HEK293 (cell line): ENCODE data around the gene POLD4.

Source experiments
- CTCF ChIA-PET: fragments of 350-600 bp; formaldehyde crosslinking; extraction: SDS; loops from one replicate; lab custom pipeline; 2021; ENCODE audit warnings: antibody characterized with exemption; lab: Yijun Ruan, JAX
- POLR2A ChIA-PET: fragments of 300-600 bp; formaldehyde crosslinking; extraction: SDS; loops from one replicate; lab custom pipeline; 2020; ENCODE audit warnings: antibody characterized with exemption, inconsistent platforms; lab: Yijun Ruan, JAX
- H3K27ac ChIP-seq: fragments of 200-500 bp; sonication (Bioruptor generic); 2 replicates; pipeline ENCODE4 v1.5.1; 2014; ENCODE audit warnings: low read depth, low read length, control low read depth, inconsistent platforms; ENCODE audit errors: extremely low read depth
- H3K36me3 ChIP-seq, 2 experiments: fragments of 200-500 bp in 1 of 2; sonication (Bioruptor generic) in 1 of 2; 1 replicate in 1 of 2; 2 replicates in 1 of 2; pipeline ENCODE4 v1.5.1; 2014 to 2017; ENCODE audit warnings: inconsistent platforms in 2 of 2, low read length in 2 of 2; ENCODE audit not compliant: control insufficient read depth in 2 of 2, insufficient read depth in 1 of 2
- H3K4me1 ChIP-seq: fragments of 200-500 bp; sonication (Bioruptor generic); 2 replicates; pipeline ENCODE4 v1.5.1; 2014; ENCODE audit warnings: mild to moderate bottlenecking, low read length, inconsistent platforms; ENCODE audit not compliant: control insufficient read depth, insufficient read depth
- H3K4me3 ChIP-seq: 2 replicates; pipeline ENCODE4 v1.5.1; 2011; ENCODE audit warnings: low read depth, mild to moderate bottlenecking, control low read depth, low read length, moderate library complexity
- H3K9me3 ChIP-seq: fragments of 200-500 bp; sonication (Bioruptor generic); 2 replicates; pipeline ENCODE4 v1.5.1; 2014; ENCODE audit warnings: low read depth, low read length, inconsistent platforms; ENCODE audit not compliant: control insufficient read depth, insufficient read depth
- HOXD13 ChIP-seq: sonication (generic); formaldehyde crosslinking; IDR thresholded peaks from 2 replicates; pipeline ENCODE4 v1.8.0; 2022; ENCODE audit warnings: missing genetic modification reagents, borderline replicate concordance
- KLF8 ChIP-seq: fragments of 450-650 bp; formaldehyde crosslinking; IDR thresholded peaks from 2 replicates; pipeline ENCODE4 v1.5.1; 2016; ENCODE audit warnings: missing biosample characterization, missing genetic modification characterization
- ZBTB21 ChIP-seq: fragments of 450-650 bp; formaldehyde crosslinking; IDR thresholded peaks from 2 replicates; pipeline ENCODE4 v1.5.1; 2017; ENCODE audit warnings: missing biosample characterization, missing genetic modification characterization
- ZNF121 ChIP-seq: fragments of 450-650 bp; formaldehyde crosslinking; IDR thresholded peaks from 2 replicates; pipeline ENCODE4 v1.5.1; 2016; ENCODE audit warnings: missing biosample characterization, missing genetic modification characterization
- ZNF239 ChIP-seq: fragments of 450-650 bp; formaldehyde crosslinking; IDR thresholded peaks from 2 replicates; pipeline ENCODE4 v1.5.1; 2016; ENCODE audit warnings: missing biosample characterization, missing genetic modification characterization
- ZNF302 ChIP-seq: fragments of 450-650 bp; formaldehyde crosslinking; IDR thresholded peaks from 2 replicates; pipeline ENCODE4 v1.5.1; 2016; ENCODE audit warnings: missing biosample characterization, missing genetic modification characterization, low read depth
- ZNF350 ChIP-seq: fragments of 450-650 bp; formaldehyde crosslinking; IDR thresholded peaks from 2 replicates; pipeline ENCODE4 v1.5.0; 2017; ENCODE audit warnings: missing biosample characterization, mild to moderate bottlenecking, missing genetic modification characterization
- ZNF37A ChIP-seq: fragments of 450-650 bp; IDR thresholded peaks from 2 replicates; pipeline ENCODE4 v1.5.1; 2018; ENCODE audit warnings: missing biosample characterization, missing genetic modification characterization
- ZNF510 ChIP-seq: fragments of 450-650 bp; formaldehyde crosslinking; IDR thresholded peaks from 2 replicates; pipeline ENCODE4 v1.5.1; 2018; ENCODE audit warnings: mild to moderate bottlenecking, missing genetic modification characterization, missing biosample characterization; ENCODE audit not compliant: insufficient replicate concordance
- ZNF560 ChIP-seq: fragments of 450-650 bp; formaldehyde crosslinking; IDR thresholded peaks from 2 replicates; pipeline ENCODE4 v1.5.1; 2017; ENCODE audit warnings: missing biosample characterization, missing genetic modification characterization, borderline replicate concordance
- ZNF561 ChIP-seq: fragments of 450-650 bp; IDR thresholded peaks from 2 replicates; pipeline ENCODE4 v1.5.1; 2018; ENCODE audit warnings: missing biosample characterization, missing genetic modification characterization, borderline replicate concordance
- ZNF600 ChIP-seq: fragments of 450-650 bp; formaldehyde crosslinking; IDR thresholded peaks from 2 replicates; pipeline ENCODE4 v1.5.1; 2016; ENCODE audit warnings: missing biosample characterization, missing genetic modification characterization
- ZNF629 ChIP-seq: fragments of 450-650 bp; formaldehyde crosslinking; IDR thresholded peaks from 2 replicates; pipeline ENCODE4 v1.5.1; 2017; ENCODE audit warnings: missing biosample characterization, missing genetic modification characterization
- ZNF791 ChIP-seq: fragments of 450-650 bp; formaldehyde crosslinking; IDR thresholded peaks from 2 replicates; pipeline ENCODE4 v1.5.1; 2016; ENCODE audit warnings: missing biosample characterization, missing genetic modification characterization
- ZNF830 ChIP-seq: fragments of 450-650 bp; IDR thresholded peaks from 2 replicates; pipeline ENCODE4 v1.5.0; 2018; ENCODE audit warnings: missing biosample characterization, missing genetic modification characterization, low read depth, mild to moderate bottlenecking, moderate library complexity
- ZXDB ChIP-seq: fragments of 450-650 bp; formaldehyde crosslinking; IDR thresholded peaks from 2 replicates; pipeline ENCODE4 v1.5.1; 2016; ENCODE audit warnings: missing biosample characterization, missing genetic modification characterization
- TF ChIP-seq, protein P1 (sequence below): fragments of 450-650 bp; formaldehyde crosslinking; IDR thresholded peaks from 2 replicates; pipeline ENCODE4 v1.5.1; 2016; ENCODE audit warnings: missing biosample characterization, missing genetic modification characterization
- TF ChIP-seq, protein P2 (sequence below): fragments of 450-650 bp; formaldehyde crosslinking; IDR thresholded peaks from 2 replicates; pipeline ENCODE4 v1.5.1; 2016; ENCODE audit warnings: missing biosample characterization, missing genetic modification characterization
- TF ChIP-seq, protein P3 (sequence below): fragments of 450-650 bp; formaldehyde crosslinking; IDR thresholded peaks from 2 replicates; pipeline ENCODE4 v1.5.1; 2016; ENCODE audit warnings: missing biosample characterization, missing genetic modification characterization
- TF ChIP-seq, protein P4 (sequence below): fragments of 450-650 bp; formaldehyde crosslinking; IDR thresholded peaks from 2 replicates; pipeline ENCODE4 v1.5.1; 2016; ENCODE audit warnings: missing biosample characterization, missing genetic modification characterization

POLD4 gene

DNA sequence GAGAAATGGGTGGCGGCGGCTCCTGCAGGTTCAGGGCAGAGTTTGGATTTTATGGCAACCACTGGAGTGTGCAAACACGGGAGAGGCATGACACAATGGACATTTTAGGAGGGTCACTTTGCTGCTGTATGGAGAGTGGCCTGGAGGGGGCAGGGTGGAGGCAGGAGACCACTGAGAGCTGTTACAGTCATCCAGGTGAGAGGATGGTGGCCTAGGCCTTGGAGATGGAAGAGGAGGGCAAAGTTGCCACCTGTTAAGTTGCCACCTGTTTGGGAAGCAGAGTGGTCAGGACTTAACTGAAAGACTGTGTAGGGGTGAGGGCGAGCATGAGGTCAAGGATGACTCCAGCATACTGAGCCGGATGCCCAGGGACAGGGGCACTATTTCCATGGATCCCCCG, 36.1 kb upstream of the POLD4 start (continued):
- TF ChIP-seq, protein P1, sequence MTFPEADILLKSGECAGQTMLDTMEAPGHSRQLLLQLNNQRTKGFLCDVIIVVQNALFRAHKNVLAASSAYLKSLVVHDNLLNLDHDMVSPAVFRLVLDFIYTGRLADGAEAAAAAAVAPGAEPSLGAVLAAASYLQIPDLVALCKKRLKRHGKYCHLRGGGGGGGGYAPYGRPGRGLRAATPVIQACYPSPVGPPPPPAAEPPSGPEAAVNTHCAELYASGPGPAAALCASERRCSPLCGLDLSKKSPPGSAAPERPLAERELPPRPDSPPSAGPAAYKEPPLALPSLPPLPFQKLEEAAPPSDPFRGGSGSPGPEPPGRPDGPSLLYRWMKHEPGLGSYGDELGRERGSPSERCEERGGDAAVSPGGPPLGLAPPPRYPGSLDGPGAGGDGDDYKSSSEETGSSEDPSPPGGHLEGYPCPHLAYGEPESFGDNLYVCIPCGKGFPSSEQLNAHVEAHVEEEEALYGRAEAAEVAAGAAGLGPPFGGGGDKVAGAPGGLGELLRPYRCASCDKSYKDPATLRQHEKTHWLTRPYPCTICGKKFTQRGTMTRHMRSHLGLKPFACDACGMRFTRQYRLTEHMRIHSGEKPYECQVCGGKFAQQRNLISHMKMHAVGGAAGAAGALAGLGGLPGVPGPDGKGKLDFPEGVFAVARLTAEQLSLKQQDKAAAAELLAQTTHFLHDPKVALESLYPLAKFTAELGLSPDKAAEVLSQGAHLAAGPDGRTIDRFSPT, result peak; percentile 65
- TF ChIP-seq ZNF302 (no peak), ZNF560 (tag by site-specific recombination) (no peak), ZNF600 (tag by site-specific recombination) (no peak), KLF8 (peak; percentile 43; the same call in 1 of the 2 replicates), ZNF510 (no peak), ZNF350 (no peak)

DNA sequence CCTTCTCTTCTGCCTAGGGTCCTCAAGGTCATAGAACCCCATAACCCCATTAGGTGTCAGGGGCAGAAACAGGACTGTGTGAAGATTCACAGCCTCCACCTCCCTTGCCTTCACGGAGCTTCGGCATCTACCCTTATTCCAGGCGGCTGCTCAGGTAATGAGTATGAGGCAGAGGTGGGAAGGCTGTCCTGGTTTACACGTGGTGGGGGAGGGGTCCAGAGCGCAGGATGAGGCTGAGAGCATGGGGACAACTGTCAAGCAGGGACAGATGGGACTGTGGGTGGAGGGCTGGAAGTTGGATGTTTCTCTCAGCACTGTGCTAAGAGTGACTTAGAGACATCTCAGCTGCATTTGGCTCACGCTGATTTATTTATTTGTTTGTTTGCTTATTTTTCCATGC, 34.2 kb upstream of the POLD4 start:
- ChIA-PET CTCF (interaction anchor here (0.6 to 25.6 kb wide), 5 partner anchors 14 to 97 kb away, joined by 3 to 898 read pairs (median 10); partner anchors contain the start of genes CLCF1, POLD4, PPP1CA and TMEM134), POLR2A (interaction anchor here (0.7 to 1.7 kb wide), 3 partner anchors 14 to 25 kb away, joined by 3 to 7 read pairs (median 4); partner anchors contain the start of gene PPP1CA)
- H3K4me3 ChIP-seq, result no peak overlapping the region
- no peaks in the 10 kb centered on the region for H3K9me3 ChIP-seq
- no peaks in the 10 kb centered on the region for H3K36me3 ChIP-seq
- TF ChIP-seq ZNF629 (no peak), ZNF791 (tag by site-specific recombination) (no peak), ZNF121 (tag by site-specific recombination) (no peak), ZBTB21 (tag by site-specific recombination) (no peak), ZNF37A (tag by site-specific recombination) (no peak)
- TF ChIP-seq, protein P2, sequence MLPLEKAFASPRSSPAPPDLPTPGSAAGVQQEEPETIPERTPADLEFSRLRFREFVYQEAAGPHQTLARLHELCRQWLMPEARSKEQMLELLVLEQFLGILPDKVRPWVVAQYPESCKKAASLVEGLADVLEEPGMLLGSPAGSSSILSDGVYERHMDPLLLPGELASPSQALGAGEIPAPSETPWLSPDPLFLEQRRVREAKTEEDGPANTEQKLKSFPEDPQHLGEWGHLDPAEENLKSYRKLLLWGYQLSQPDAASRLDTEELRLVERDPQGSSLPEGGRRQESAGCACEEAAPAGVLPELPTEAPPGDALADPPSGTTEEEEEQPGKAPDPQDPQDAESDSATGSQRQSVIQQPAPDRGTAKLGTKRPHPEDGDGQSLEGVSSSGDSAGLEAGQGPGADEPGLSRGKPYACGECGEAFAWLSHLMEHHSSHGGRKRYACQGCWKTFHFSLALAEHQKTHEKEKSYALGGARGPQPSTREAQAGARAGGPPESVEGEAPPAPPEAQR (tag by site-specific recombination), result no peak
- TF ChIP-seq, protein P3, sequence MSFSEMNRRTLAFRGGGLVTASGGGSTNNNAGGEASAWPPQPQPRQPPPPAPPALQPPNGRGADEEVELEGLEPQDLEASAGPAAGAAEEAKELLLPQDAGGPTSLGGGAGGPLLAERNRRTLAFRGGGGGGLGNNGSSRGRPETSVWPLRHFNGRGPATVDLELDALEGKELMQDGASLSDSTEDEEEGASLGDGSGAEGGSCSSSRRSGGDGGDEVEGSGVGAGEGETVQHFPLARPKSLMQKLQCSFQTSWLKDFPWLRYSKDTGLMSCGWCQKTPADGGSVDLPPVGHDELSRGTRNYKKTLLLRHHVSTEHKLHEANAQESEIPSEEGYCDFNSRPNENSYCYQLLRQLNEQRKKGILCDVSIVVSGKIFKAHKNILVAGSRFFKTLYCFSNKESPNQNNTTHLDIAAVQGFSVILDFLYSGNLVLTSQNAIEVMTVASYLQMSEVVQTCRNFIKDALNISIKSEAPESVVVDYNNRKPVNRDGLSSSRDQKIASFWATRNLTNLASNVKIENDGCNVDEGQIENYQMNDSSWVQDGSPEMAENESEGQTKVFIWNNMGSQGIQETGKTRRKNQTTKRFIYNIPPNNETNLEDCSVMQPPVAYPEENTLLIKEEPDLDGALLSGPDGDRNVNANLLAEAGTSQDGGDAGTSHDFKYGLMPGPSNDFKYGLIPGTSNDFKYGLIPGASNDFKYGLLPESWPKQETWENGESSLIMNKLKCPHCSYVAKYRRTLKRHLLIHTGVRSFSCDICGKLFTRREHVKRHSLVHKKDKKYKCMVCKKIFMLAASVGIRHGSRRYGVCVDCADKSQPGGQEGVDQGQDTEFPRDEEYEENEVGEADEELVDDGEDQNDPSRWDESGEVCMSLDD (tag by site-specific recombination), result no peak
- no peak overlapping the region for H3K27ac ChIP-seq
- 0 out of 2 replicates have a peak, but pooled peaks cover under 1% of the 10 kb centered on the region for H3K4me1 ChIP-seq

DNA sequence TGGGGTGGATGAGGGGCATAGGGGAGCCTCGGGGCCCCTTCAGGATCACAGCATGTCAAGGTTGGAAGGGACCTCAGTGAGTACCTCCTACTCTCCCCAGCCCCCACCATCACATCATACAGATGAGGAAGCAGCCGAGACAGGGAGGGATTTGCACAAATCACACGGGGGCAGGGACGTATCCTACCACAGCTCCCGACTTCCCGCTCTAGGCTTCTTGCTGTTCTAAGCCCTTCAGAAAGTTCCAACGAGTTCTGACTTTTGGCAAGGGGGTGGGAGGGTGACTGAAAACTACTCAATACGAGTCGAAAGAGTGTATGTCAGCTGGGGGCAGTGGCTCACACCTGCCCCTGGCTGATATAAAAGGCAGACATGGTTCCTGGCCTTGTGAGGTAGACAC, 33.7 kb upstream of the POLD4 start:
- Histone ChIP-seq H3K4me1 (no peaks in the 10 kb centered on the region), H3K9me3 (no peaks in the 10 kb centered on the region), H3K36me3 (no peaks in the 10 kb centered on the region), H3K27ac (no peak overlapping the region), H3K4me3 (no peak overlapping the region)
- ChIA-PET POLR2A (interaction anchor here (0.6 to 1.7 kb wide), 4 partner anchors 14 to 78 kb away, joined by 3 to 7 read pairs (median 3); partner anchors contain the start of genes CLCF1 and PPP1CA), CTCF (interaction anchor here (0.6 to 25.6 kb wide), 7 partner anchors 14 to 1098 kb away, joined by 3 to 898 read pairs (median 5); partner anchors contain the start of genes CLCF1, POLD4, PPP1CA and TMEM134)
- TF ChIP-seq HOXD13 (CRISPR knock-in tag) (no peak), ZNF561 (tag by site-specific recombination) (no peak), ZNF239 (tag by site-specific recombination) (no peak), ZNF830 (tag by site-specific recombination) (no peak), ZXDB (tag by site-specific recombination) (no peak)
- TF ChIP-seq, protein P4, sequence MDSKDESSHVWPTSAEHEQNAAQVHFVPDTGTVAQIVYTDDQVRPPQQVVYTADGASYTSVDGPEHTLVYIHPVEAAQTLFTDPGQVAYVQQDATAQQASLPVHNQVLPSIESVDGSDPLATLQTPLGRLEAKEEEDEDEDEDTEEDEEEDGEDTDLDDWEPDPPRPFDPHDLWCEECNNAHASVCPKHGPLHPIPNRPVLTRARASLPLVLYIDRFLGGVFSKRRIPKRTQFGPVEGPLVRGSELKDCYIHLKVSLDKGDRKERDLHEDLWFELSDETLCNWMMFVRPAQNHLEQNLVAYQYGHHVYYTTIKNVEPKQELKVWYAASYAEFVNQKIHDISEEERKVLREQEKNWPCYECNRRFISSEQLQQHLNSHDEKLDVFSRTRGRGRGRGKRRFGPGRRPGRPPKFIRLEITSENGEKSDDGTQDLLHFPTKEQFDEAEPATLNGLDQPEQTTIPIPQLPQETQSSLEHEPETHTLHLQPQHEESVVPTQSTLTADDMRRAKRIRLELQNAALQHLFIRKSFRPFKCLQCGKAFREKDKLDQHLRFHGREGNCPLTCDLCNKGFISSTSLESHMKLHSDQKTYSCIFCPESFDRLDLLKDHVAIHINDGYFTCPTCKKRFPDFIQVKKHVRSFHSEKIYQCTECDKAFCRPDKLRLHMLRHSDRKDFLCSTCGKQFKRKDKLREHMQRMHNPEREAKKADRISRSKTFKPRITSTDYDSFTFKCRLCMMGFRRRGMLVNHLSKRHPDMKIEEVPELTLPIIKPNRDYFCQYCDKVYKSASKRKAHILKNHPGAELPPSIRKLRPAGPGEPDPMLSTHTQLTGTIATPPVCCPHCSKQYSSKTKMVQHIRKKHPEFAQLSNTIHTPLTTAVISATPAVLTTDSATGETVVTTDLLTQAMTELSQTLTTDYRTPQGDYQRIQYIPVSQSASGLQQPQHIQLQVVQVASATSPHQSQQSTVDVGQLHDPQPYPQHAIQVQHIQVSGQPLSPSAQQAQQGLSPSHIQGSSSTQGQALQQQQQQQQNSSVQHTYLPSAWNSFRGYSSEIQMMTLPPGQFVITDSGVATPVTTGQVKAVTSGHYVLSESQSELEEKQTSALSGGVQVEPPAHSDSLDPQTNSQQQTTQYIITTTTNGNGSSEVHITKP, result no peak
- TF ChIP-seq, protein P2 (tag by site-specific recombination), result no peak
